Endothelial cell of umbilical vein (primary cell): ENCODE results near the gene HPSE2.

Experiments used
- EZH2 ChIP-seq: IDR thresholded peaks from 2 replicates; pipeline ENCODE4 v1.6.1; 2012; ENCODE audit warnings: borderline replicate concordance, low read depth, mild to moderate bottlenecking, moderate library complexity, low read length, inconsistent platforms; ENCODE audit not compliant: severe bottlenecking
- POLR2A ChIP-seq: IDR thresholded peaks from 2 replicates; pipeline ENCODE4 v1.6.1; 2012; ENCODE audit warnings: low read depth, mild to moderate bottlenecking, control low read depth, low read length
- POLR2AphosphoS5 ChIP-seq: IDR thresholded peaks from 2 replicates; pipeline ENCODE4 v1.6.1; 2012; ENCODE audit warnings: low read depth, mild to moderate bottlenecking, control low read depth, low read length, moderate library complexity; ENCODE audit not compliant: insufficient read depth
- TF ChIP-seq, protein P1 (sequence below), 2 donors: IDR thresholded peaks; 1 replicate in 1 of 2; 2 replicates in 1 of 2; pipeline ENCODE4 v1.5.1; 2011; ENCODE audit warnings: low read length in 2 of 2, mild to moderate bottlenecking in 2 of 2, moderate library complexity in 2 of 2, control low read depth in 1 of 2, inconsistent platforms in 1 of 2, low read depth in 1 of 2; ENCODE audit not compliant: insufficient read depth in 1 of 2; ENCODE audit errors: extremely low read depth in 1 of 2
- TF ChIP-seq, protein P2 (sequence below): IDR thresholded peaks from 2 replicates; pipeline ENCODE4 v1.6.1; 2011; ENCODE audit not compliant: insufficient read depth, insufficient read length

DNA sequence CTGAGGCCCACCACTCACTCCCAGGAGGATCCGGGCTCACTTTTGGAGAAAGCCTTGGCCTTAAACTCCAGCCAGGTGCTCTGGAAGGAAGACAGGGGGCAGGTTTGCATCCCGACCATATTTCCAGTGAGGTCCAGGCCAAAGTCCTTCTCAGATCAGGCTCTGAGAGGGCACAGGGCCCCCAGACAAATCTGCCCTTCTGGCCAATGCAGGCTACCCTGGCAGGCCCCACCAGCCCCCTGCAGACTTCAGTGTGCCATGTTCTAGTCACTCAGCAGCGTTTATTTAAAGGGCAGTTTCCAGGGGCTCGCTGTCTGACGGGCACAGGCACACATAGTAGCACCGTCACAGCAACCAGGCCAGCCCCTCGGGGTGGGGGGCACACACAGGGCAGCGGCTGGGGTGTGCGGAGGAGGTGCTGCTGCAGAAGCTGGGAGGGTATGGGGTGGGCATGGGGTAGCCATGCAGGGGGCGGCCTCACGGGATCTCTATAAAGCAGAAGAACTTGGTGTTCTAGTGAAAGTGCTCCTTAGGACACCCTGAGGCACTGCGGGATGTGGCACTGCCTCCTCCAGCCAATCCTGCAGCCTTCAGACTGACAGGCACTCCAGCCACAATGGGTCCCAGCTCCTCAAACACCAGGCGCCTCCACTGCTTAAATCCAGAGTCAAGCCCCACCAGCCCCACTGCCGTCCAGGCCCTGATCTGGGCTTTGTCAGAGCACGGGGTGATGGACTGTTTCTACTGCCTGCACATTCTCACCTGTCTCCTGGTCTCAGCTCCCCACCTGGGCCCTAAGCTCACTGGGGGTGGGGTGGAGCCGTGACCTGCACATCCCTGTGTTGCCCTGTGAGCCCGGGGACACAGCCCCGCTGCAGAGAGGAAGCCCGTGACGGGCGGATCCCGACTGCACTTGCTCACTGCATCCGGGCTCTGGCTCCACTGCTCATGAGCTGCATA lies 811.1 kb downstream of the HPSE2 start:
- TF ChIP-seq, protein P1, sequence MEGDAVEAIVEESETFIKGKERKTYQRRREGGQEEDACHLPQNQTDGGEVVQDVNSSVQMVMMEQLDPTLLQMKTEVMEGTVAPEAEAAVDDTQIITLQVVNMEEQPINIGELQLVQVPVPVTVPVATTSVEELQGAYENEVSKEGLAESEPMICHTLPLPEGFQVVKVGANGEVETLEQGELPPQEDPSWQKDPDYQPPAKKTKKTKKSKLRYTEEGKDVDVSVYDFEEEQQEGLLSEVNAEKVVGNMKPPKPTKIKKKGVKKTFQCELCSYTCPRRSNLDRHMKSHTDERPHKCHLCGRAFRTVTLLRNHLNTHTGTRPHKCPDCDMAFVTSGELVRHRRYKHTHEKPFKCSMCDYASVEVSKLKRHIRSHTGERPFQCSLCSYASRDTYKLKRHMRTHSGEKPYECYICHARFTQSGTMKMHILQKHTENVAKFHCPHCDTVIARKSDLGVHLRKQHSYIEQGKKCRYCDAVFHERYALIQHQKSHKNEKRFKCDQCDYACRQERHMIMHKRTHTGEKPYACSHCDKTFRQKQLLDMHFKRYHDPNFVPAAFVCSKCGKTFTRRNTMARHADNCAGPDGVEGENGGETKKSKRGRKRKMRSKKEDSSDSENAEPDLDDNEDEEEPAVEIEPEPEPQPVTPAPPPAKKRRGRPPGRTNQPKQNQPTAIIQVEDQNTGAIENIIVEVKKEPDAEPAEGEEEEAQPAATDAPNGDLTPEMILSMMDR (IDR thresholded peaks at IDR 0.05; ENCODE audit: extremely low read depth in 1 of 2, insufficient read depth in 1 of 2, low read depth in 1 of 2, low read length in 2 of 2), result no peak
- TF ChIP-seq POLR2AphosphoS5 (no peak), EZH2 (no peak), POLR2A (no peak)
- TF ChIP-seq, protein P2, sequence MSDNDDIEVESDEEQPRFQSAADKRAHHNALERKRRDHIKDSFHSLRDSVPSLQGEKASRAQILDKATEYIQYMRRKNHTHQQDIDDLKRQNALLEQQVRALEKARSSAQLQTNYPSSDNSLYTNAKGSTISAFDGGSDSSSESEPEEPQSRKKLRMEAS, result no peak
